ENCODE results near the gene ZNF284. TPM values are rescaled to one million over a fixed set of nuclear protein-coding genes. Genes with fewer than 3 reads are reported as not detected.

ZNF284 gene
- 11.8 TPM for total RNA-seq

DNA sequence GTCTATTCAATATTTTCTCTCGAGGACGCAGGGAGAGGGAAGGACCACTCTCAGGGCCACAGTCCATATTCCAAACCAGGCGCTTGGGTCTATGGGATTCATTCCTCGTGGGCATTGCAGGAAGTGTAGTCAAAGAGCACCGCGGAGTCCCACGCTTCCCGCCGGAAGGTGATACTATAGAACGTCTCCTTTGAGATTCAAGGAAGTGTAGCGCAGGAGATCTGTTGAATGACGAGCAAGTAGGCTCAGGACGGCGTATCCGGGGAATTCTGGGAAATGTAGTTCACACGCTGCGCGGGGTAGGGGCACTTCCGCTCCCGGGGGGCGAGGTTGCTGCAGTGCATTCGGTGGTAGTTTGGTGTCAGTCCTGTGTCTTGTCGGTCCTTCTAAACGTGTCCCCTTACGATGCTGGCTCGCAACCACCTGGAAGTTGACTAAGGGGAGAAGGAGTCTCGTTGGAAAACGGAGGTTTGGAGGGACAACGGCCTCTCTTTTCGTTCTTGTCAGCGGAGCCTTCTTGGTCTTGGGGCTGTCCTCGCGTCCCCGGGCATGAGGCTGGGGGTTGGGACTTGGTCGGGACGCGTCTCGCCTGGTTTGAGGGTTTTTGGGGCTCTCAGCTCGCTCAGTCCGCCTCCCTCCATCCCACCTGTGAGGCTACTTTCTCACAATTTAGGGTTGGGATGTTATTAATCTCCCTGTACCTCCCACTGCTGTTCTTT is at the start of gene ZNF284:
Gene ZNF284 (plus strand): TSS at position 336 of the 719 bp plus-strand sequence. CDS start 4,231 bp downstream, outside the sequence.
- DNase-seq (ENCODE audit: low spot score in 2 of 2): peak; percentile 76 to 84
- FAIRE-seq: no peak

DNA sequence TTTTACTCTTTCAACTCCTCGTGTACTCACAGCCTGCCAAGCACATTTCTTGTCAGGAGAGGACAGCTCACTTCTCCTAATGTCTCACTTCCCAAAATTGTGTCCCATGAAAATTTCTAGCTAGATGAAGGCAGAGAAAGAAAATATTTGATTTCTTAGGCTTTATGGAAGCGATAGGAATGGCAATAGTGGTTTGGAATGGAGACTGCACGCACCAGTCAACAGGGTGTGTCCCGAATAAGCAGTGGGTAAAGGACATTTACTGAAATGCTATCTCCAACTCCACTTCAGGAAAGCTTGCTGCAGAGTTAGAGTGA is 47.1 kb upstream of the ZNF284 start:
- DNase-seq (ENCODE audit: low spot score in 2 of 2) (peak in 1 of 2 donors; percentile 1), FAIRE-seq (no peak)

DNA sequence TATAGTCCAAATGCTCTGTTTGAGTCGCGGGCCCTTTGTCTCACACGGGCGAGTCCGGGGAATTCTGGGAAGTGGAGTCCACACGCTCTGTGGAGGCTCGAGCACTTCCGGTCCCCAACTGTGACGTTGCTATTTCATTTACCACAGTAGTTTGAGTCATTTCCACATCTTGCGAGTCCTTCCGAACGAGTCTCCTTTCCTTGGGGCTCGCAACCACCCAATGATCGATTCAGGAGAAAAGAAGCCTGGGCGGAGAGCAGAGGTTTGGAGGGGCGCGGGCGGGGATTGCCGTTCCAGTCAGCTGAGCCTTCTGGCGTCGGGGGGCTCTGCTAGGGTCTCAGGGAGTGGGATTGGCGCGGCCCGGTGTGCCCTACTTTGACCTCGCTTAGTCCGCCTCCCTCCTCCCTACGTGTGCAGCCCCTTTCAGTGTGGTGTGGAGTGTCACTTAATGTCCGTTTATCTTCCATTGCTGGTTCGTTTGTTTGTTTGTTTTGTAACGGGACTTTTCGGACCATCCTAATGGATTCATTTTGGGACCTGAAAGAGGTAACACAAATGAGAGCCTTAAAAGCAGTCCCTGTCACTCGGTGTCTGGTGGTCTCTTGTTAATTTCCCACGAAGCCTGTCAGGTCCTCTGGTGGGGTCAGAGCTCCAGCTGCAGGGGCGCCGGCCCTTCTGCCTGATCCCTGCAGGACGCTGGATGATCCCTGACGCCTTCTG is 46.6 kb upstream of the ZNF284 start, which contains the start of gene ZNF222:
Gene ZNF222 (plus strand): TSS at position 163 of the 720 bp plus-strand sequence. CDS start 58 bp downstream, at position 221.
- DNase-seq (ENCODE audit: low spot score in 2 of 2): peak; percentile 36 to 74
- no peak for FAIRE-seq

DNA sequence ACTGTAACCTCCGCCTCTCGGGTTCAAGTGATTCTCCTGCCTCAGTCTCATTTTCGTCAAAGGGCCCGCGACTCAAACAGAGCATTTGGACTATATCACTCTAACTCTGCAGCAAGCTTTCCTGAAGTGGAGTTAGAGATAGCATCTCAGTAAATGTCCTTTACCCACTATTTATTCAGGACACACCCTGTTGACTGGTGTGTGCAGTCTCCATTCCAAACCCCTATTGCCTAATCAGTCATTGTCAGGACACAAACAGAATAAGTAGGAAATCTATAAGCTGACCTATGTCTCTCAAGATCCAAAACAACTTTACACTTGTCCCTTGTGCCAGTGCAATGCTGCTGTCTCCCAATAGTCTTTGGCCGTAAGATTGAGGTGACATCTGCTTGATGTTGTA is 45.3 kb upstream of the ZNF284 start:
- DNase-seq (ENCODE audit: low spot score in 2 of 2) (no peak), FAIRE-seq (no peak)

DNA sequence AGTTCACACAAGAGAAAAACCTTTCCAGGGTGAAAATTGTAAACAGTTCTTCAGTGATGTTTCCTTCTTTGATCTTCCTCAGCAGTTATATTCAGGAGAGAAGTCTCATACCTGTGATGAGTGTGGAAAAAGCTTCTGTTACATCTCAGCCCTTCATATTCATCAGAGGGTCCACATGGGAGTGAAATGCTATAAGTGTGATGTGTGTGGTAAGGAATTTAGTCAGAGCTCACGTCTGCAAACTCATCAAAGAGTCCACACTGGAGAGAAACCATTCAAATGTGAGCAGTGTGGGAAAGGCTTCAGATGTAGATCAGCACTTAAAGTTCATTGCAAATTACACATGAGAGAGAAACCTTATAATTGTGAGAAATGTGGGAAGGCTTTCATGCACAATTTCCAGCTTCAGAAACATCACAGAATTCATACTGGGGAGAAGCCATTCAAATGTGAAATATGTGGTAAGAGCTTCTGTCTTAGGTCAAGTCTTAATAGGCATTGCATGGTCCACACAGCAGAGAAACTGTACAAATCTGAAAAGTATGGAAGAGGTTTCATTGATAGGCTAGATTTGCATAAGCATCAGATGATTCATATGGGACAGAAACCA is 39.9 kb upstream of the ZNF284 start:
- FAIRE-seq (no peak), DNase-seq (ENCODE audit: low spot score in 2 of 2) (no peak)

DNA sequence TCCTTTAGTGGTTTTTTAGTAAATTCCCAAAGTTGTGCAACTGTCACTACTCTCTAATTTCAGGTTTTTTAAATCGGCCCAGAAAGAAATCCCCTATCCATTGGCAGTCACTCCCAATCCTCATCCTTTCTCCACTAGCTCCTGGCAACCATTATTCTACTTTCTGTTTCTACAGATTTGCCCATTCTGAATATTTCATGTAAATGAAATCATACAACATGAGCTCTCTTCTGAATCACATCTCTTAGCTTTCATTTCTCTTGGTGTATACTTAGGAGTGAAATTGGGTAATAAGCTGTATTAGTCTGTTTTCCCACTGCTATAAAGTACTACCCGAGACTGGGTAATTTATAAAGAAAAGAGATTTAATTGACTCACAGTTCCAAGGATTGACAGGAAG is 29.8 kb upstream of the ZNF284 start:
- FAIRE-seq: no peak
- DNase-seq (ENCODE audit: low spot score in 2 of 2): no peak

DNA sequence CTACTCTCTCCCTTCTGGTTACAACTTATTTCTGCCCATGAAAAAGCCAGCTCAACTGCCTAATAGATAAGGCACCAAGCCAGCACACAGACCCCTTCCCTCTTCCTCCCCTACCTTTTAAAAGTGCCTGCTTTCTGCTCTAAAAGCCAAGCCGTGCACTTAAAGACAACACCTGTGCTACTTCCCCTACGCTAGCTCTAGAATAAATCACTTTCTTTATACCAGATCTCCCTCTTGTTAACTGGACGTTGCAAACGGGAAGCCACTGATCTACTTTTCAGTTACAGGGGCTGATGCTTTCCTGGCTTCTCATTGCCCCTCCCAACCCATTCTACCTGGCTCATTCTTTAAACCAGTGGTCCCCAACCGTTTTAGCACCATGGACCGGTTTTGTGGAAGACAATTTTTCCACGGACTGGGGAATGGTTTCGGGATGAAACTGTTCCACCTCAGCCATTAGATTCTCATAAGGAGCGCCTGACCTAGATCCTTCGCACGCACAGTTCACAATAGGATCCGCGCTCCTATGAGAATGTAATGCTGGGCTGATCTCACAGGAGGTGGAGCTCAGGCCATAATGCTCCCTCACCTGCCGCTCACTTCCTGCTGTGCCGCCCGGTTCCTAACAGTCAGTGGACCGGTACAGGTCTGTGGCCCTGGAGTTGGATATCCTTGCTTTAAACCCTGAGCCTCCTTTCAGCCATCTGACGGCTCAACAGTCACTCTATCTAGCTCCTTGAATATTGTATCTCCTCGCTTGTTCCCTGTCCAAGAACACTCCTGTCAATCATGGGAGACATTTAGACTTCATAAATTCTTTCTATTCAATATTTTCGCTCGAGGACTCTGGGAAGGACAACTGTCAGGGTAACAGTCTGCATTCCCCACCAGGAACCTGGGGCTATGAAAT is 21.0 kb upstream of the ZNF284 start:
- no peak for DNase-seq (ENCODE audit: low spot score in 2 of 2)
- FAIRE-seq: no peak

DNA sequence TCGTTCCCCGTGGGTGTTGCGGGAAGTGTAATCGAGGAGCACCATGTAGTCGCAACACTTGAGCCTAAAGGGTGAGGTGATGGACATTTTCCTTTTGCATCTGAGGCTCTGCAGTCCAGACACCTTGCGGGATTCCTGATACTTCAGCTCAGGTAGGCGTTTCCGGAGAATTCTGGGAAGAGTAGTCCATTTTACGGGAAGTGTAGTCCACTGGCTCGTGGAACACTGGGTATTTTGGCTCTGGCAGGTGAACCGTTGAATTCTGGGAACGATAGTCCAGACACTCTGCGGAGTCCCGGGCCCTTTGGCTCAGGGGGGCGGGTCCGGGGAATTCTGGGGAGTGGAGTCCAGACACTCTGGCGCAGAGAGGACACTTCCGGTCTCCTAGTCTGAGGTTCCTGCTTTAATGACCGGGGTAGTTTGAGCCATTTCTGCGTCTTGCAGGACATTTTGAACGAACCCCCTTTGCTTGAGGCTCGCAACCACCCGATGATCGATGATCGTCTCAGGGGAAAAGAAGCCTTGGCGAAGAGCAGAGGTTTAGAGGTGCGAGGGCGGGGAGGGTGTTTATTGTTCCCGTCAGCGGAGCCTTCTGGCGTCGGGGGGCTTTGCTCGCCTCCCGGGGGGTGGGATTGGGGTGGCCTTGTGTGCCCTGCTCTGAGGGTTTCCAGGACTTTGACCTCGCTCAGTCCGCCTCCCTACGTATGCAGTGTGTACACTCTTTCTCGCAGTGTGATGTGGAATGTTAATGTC is 20.1 kb upstream of the ZNF284 start, which contains the start of gene ZNF223:
Gene ZNF223 (plus strand): TSS at position 387 of the 753 bp plus-strand sequence. CDS start 3,141 bp downstream, outside the sequence.
- FAIRE-seq (no peak), DNase-seq (ENCODE audit: low spot score in 2 of 2) (peak; percentile 88 to 97)

DNA sequence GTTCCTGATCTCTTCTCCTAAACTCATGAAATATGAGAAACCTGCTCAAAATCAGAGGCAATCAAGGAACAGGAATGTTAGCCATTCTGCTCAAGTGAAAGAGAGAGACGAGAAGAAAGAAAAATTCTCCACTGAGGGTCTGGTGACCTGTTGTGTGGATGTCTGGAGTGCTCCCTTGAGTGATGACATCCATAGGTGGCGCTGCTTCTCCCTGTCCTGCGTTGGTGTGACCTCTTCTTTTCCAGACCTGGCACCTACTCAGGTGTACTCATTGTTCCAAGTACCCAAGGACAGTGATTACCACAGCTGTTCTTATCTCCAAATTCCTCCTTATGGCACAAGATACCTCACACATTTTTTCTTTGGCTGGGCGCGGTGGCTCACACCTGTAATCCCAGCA is 16.1 kb upstream of the ZNF284 start:
- FAIRE-seq (no peak), DNase-seq (ENCODE audit: low spot score in 2 of 2) (no peak)

DNA sequence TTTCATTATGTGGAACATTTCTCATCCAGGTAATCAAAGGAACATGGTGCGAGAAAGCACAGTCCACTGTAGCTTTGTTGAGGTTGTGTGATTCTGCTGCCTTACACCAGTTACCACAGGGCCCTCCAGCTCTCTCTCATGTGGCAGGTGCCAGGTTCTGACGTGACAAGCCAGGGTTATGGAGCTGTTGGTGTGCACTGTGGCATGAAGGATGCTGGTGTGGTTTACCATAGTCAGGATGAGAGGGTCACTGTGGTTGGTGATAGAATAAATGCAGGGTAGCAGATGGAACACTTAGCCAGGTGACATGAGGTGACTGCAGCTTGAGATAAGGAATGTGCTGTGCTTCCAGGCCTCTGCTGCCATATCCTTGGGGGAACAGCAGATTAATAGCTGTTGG is 12.7 kb upstream of the ZNF284 start:
- FAIRE-seq (no peak), DNase-seq (ENCODE audit: low spot score in 2 of 2) (no peak)

DNA sequence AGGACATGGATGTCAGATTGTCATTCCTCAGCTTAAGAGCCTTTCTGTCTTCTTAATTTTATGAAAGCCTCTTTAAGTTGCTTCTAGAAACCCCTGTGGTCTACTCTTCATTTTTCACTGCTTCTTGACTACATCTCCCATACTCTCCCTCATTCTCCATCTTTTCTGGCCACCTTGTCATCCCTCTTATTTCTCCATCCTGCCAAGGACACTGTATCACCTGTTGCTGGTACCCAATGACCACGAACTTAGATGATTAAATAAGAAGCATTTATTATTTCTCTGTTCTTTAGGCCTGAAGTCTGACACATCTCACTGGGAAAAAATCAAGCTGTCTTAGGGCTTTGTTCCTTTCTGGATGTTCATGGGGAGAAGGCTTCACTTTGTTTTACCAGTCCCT is 10.9 kb upstream of the ZNF284 start:
- DNase-seq (ENCODE audit: low spot score in 2 of 2) (no peak), FAIRE-seq (no peak)

DNA sequence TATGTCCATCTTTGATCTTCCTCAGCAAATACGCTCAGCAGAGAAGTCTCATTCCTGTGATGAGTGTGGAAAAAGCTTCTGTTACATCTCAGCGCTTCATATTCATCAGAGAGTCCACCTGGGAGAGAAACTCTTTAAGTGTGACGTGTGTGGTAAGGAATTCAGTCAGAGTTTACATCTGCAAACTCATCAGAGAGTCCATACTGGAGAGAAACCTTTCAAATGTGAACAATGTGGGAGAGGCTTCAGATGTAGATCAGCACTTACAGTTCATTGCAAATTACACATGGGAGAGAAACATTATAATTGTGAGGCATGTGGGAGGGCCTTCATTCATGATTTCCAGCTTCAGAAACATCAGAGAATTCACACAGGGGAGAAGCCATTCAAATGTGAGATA is 5.7 kb upstream of the ZNF284 start:
- DNase-seq (ENCODE audit: low spot score in 2 of 2): no peak
- FAIRE-seq: no peak

DNA sequence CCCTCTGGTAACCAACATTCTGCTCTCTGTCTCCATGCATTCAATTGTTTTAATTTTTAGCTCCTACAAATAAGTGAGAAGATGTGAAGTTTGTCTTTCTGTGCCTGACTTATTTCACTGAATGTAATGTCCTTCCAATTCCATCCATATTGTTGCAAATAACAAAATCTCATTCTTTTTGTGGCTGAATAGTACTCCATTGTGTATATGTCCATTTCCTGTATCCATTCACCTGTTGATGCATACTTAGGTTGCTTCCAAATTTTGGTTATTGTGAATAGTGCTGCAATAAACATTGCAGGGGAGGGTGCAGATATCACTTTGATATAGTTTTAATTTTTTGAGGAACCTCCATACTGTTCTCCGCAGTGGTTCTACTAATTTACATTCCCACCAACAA is 2.5 kb upstream of the ZNF284 start:
- no peak for DNase-seq (ENCODE audit: low spot score in 2 of 2)
- FAIRE-seq: no peak

DNA sequence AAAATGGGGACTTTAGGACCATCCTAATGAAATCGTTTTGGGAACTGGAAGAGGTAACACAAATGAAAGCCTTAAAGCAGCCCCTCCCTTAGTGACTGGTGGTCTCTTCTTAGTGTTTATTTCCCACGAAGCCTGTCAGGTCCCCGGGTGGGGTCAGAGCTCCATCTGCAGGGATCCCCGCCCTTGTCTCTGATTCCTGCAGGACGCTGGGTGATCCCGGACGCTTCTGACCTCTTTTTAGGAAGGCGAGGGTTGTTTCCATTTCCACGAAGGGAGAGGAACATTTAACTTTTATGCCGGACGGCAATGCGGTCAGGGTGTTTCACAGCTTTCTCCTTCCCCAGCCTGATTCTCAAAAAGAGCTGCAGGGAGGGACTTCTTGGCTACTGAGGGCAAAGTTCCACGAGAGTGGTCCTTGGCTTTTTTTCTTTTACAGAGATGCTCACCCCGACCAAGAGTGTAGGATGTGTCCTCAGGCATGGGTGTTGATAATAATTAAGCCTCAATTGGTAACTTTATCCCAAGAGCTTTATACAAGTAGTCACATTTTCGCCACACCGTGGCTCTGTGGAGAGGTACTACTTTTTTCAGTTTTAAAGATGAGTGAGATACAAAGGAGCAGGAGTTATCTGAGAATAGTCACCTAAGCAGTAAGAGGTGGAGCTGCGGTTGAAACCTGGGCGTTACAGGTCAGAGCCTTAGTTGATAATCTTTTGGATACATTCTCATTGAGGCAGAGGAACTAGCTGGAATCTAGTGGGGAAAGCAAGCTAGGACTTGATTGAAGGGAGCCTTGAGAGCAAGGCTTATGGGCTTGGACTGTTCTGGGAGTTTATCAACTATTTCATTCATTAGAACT is 813 bp downstream of the ZNF284 start:
- DNase-seq (ENCODE audit: low spot score in 2 of 2) (peak in 1 of 2 donors; percentile 19), FAIRE-seq (no peak)

DNA sequence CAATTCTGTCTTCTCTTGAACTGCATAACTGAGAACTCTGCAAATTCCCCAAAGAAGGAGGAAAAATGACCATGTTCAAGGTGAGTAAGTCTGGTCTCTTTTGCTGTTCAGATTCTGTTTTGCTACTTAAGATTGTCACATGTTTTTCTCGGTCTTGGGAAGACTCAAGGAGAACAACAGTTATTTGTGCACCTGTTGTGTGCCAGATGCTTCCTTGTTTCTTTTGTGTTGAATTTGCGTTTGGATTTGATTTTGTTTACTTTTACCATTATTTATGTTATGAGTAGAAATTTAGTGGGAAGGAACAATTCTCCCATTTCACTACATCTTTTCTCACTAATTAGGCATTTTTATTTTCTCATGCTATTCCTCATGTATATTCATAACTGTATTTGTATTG is 4.4 kb downstream of the ZNF284 start:
- FAIRE-seq (no peak), DNase-seq (ENCODE audit: low spot score in 2 of 2) (no peak)

DNA sequence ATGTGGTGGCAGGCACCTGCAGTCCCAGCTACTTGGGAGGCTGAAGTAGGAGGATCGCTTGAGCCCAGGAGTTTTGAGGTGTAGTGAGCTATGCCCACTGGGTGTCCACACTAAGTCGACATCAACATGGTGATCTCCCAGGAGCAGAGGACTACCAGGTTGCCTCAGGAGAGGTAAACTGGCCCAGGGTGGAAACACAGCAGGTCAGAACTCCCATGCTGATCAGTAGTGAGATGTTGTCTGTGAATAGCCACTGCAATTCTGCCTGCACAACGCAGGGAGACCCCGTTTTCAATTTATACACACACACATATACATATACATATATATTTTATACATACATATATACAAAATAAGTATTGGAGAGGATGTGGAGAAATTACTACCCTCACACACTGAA is 20.1 kb downstream of the ZNF284 start:
- no peak for DNase-seq (ENCODE audit: low spot score in 2 of 2)
- no peak for FAIRE-seq

DNA sequence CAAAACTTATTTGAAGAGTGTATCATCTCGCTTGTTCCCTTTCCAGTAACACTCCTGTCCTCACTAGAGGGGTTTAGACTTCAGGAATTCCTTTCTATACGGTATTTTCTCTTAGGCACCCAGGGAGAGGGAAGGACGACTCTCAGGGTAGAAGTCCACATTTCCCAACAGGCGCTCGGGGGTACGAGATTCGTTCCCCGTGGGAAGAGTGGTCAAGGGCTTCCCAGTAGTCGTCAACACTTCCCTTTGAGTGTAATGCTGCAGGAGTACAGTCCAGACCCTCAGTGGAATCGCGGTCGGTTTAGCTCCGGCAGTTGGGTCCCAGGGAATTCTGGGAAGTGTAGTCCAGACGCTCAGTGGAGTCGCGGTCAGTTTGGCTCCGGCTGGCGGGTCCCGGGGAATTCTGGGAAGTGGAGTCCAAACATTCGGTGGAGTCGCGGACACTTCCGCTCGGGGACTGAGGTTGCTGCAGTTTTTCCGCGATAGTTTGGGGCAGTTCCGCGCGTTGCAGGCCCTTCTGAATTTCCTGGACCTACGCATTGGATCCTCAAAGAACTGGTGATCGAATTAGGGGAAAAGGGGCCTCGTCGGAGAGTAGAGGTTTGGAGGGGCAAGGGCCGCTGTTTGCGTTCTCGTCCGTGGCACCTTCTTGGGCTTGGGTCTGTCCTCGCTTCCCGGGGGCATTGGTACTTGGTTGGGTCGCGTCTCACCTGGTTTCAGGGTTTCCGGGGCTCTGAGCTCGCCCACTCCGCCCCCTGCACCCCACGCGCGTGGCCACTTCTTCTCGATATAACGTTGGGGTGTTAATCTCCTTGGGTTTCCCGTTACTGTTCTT is 22.2 kb downstream of the ZNF284 start, which contains the start of gene ZNF224:
Gene ZNF224 (plus strand): TSS at position 431 of the 835 bp plus-strand sequence. CDS start 3,513 bp downstream, outside the sequence.
- peak; percentile 76 to 87 for DNase-seq (ENCODE audit: low spot score in 2 of 2)
- no peak for FAIRE-seq

DNA sequence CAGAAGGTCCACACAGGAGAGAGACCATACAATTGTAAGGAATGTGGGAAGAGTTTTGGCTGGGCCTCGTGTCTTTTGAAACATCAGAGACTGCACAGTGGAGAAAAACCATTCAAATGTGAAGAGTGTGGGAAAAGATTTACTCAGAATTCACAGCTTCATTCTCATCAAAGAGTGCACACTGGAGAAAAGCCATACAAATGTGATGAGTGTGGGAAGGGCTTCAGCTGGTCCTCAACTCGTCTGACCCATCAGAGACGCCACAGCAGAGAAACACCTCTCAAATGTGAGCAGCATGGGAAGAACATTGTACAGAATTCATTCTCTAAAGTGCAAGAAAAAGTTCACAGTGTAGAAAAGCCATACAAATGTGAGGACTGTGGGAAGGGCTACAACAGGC is 35.8 kb downstream of the ZNF284 start:
- DNase-seq (ENCODE audit: low spot score in 2 of 2) (no peak), FAIRE-seq (no peak)

Data from frontal cortex (tissue), 4 donors.